Activated T-helper 9 cell treated with anti-CD3 and anti-CD28 coated beads, Interleukin-2, amount 50 U/mL, for 16 hours (primary cell): ENCODE results near the gene UBQLN4.

Source experiments
- DNase-seq: peaks from one replicate; pipeline ENCODE4 v3.0.0-alpha.2; 2020; ENCODE audit warnings: low read depth

The UBQLN4 gene

DNA sequence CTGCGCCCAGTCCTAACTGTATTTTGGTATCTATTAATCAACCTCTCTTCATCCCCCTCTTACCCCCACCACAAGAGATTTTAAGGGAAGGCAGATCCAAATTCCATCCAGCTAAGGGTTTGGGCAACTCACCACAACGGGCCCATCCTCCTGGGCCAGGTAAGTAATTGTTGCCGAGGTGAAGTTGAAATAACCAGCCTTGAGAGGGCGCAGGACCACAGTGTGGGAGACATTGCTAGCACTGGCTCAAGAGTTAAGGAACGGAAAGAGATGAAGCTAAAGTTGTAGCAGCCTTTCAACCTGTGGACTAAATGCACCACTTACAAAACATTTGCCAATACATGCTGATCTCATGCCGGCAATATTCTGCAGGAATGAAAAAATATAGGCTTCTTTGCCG, 38.8 kb downstream of the UBQLN4 start:
- DNase-seq = no peak

DNA sequence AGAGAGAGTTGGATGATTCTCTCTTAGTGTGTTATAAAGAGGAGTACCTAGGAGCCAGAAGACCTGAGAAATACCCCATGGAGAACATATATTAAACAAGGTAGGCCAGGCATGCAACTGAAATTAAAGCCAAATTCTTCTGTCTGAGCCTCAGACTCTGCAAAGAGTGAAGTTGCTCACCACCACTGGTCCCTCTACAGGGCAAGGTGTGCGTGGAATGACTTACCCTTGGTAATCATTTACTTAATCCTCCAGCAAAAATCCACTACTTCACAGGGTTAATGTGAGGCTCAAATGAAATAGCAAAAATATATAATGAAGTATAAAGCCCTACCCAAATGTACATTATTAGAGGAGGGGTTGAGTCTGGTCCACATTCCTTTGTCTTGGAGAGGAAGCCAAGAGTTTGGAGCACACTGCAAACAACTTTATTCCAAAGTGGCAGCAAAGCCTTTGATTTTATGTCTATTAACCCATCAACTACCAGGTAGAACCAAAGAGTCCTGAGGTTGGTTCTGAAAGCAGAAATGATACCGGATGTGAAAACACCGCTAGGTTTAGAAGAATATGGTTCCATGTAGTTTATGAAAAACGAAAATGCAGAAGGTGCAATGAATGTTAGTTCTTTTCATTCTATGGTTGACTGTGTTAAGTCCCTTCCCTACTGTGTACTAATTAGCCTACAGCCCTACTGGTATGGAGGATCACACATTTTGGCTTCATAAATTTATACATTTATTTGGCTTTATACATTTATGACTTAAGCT, 41.4 kb downstream of the UBQLN4 start:
- no peak for DNase-seq

DNA sequence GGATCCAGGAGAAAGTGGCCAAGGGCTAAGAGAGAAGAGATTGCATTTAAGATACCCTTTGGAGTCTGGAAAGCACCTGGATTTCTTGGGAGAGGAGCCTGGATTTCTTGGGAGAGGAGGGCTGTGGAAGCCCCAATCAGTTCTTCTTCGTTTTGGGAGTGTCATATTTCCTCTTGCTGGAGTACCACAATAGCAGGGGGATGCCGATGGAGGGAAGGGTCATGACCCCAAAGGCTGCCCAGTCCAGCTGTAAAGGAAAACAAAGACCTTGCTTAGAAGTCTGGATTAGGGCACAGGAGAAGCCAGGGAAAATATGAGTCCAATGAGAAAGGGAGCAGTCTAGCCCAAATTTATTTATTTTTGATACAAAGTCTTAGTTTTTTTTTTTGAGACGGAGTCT, 44.2 kb downstream of the UBQLN4 start:
- DNase-seq = no peak

- DNase-seq = no peak
These were observed 46.8 kb downstream of the UBQLN4 start for GRCh38 chr1:156006666-156007376.

DNA sequence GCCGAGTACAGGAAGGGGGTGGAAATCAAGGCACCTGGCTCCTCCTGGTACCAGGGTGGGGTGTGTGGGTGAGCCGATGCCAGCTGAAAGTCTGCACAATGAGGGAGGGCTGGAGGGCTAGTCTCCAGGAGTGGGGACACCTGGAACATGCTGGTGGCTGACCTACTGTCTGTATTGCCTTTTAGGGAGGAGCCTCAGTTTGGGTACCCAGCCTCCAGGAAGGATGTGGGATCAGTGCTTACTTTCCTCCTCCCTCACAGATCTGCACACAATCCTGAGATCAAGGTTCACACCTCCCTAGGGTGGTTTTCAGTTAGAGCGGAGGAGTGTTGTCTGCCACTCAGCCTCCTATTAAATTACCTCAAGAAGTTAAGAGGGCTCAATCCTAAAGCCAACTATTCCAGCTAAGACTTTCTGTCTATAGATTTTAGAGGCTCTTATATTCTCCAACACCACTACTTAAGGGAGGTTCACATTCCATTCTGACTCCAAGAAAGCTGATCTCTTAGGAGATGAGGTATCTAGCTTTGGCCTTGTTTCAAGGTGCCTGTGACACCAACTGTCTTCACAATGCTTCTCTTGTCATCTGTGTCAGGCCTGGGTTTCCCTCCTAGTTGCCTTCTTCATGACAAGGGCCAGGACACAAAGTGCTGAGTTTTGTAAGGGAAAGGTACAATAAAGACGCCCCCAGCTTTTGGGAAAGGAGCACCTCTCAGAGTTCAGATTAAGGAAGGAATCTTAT, 48.6 kb downstream of the UBQLN4 start:
- DNase-seq = no peak

- no peak for DNase-seq
These were observed 49.7 kb downstream of the UBQLN4 start for GRCh38 chr1:156003923-156004188.

DNA sequence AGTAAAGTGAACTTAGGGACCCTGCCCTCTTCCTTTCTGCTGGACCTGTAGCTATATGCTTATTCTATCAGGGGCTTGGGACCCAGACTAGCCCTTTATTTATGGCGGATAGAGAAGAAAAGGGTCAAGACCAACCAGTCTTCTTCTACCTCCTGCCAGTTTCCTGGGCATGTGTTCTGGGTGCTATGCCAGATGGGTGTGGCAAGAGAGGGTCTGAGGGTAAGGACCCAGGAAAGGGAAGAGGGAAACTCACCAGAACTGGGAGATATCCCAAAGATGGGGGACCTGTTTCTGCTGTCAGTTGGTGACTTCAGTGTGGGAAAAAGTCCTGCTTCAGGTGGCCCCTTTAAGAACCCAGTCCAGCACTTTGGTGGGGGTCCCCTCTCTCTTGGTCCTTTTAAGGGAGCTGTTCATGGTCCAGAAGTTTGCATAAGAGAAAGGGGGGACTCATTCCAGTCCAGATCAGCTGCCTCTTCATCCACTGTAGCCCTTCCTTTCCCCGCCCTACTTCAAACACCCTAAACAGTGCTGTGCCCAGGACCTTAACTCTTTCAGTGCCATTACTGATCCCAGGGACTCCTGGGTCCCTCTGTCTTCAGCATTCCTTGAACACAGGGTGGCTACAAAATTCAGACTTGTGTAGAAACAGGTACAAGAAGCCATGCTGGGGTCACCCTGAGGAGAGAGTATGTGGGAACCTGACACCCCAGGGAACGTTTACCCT, 51.2 kb downstream of the UBQLN4 start:
- no peak for DNase-seq

DNA sequence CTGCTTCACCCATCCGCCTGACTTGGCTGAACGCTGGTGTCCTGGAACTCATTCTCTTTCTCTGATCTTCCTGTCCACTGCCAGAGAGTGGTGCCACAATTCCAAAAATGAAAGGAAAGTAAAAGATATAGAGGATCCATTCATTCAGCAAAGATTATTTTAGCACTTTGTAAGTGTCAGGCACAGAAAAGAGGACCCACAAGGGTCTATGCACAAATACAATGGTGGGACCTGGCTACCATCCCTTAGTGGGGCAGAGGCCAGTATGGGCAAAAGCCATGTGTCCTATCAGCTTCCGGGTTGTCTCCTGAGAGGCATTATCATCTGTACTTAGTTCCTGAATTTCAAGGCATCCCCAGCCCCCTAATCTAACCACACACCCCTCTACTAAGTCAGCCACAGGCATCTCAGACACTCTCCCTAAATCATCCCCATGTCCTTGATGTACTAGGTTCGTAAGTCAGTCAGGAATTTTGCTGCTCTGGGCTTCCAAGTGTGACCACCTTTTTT, 51.9 kb downstream of the UBQLN4 start:
- DNase-seq = no peak

GRCh38 chr1:156001021-156001661, 52.5 kb downstream of the UBQLN4 start:
- DNase-seq = no peak

DNA sequence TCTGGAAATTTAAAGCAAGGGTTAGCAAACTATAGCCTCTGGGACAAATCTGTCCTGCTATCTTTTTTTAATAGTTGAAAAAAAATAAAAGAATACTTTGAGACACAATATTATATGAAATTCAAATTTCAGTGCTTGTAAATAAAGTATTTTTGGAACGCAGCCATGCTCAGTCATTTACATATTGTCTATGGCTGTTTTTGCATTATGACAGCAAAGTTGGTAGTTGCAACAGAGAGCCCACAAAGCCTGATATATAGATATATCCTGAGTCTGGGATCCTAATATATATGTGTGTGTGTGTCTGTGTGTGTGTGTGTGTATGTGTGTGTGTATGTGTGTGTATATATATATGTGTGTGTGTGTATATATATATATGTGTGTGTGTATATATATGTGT, 53.6 kb downstream of the UBQLN4 start:
- DNase-seq = no peak

GRCh38 chr1:155996166-155996565, 57.4 kb downstream of the UBQLN4 start:
- DNase-seq = no peak

DNA sequence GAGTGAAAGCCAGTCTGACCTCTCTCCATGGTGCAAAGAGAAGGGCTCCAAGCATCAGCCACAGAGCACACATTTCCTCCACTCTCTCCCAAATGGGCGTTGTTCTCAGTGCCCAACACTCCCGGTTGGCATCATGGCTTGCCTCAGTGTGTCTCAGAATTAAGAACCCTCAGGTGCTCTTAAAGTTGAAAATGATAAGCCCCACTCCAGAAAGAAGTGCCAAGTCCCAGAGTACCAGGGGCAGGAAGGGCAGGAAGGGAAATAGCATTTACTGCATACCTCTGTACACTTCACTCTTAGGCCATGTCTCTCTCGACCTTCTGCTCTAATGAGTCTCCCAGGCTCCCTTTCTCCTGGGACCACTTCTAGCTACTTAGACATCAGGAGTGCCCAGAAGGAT, 60.0 kb downstream of the UBQLN4 start:
- no peak for DNase-seq

- no peak for DNase-seq
These were observed 63.4 kb downstream of the UBQLN4 start for GRCh38 chr1:155990005-155990739.

DNA sequence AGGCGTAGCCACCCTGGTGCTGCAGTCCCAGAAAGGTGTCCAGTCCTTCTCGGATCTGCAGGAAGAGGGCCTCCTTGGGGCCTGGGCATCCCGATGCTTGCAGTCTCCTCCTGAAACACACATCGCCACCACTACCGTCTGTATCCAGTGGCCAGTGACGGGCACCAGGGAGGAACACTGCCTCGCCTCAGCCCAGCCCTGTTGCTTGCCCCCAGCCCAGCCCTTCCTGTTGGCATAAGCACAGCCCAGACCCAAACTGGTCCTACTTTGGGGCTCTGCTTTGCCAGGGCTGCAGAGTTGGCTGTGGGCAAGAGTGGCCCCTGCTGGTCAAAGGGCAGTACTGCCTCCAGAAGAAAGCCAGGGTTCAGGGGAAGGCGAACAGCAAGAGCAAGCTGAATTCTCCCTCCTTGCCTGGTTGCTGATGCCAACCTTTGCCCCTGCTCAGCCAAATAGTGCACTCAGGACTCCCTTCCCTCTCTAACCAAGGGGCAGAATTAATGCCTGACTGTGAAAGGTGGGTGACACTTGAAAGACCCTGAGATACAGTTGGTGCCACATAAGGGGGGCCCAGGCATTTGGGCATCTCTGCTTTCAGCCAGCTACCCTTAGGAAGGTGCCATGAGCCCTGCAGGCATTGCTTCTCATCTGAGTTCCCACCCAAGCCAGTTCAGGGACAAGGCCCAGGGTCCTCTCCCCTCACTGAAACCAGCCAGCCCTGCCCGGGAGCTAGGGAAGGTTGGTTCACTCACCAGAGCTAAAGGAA, 64.2 kb downstream of the UBQLN4 start:
- peak; percentile 59 for DNase-seq
